PFSK-1 (cell line): ENCODE measurements around the gene CEP350.

Experiments used
- FOXP2 ChIP-seq: optimal IDR thresholded peaks from 2 replicates; pipeline ENCODE3; 2011; ENCODE audit warnings: borderline replicate concordance, control low read depth, inconsistent platforms; ENCODE audit not compliant: insufficient read depth; ENCODE audit errors: extremely low read length, extremely low read depth
- POLR2AphosphoS5 ChIP-seq: IDR thresholded peaks from 2 replicates; pipeline ENCODE4 v1.6.1; 2012; ENCODE audit warnings: low read depth, mild to moderate bottlenecking, control low read depth, low read length, moderate library complexity
- REST ChIP-seq, 2 experiments: IDR thresholded peaks; 2 replicates each; pipeline versions ENCODE4 v1.6.1 to v1.8.0; 2011 to 2012; ENCODE audit warnings: low read depth in 2 of 2, low read length in 2 of 2, control low read depth in 1 of 2, inconsistent platforms in 1 of 2, mild to moderate bottlenecking in 1 of 2, moderate library complexity in 1 of 2; ENCODE audit not compliant: insufficient read depth in 1 of 2
- SIN3A ChIP-seq: IDR thresholded peaks from 2 replicates; pipeline ENCODE4 v1.6.1; 2012; ENCODE audit warnings: mild to moderate bottlenecking, low read length, moderate library complexity, borderline replicate concordance; ENCODE audit not compliant: insufficient read depth
- TAF1 ChIP-seq: IDR thresholded peaks from 2 replicates; pipeline ENCODE4 v1.6.1; 2012; ENCODE audit warnings: low read length, control low read depth, borderline replicate concordance; ENCODE audit not compliant: insufficient read depth

- TF ChIP-seq TAF1 = no peak
- TF ChIP-seq REST (IDR thresholded peaks at IDR 0.05; ENCODE audit: insufficient read depth in 1 of 2, low read depth in 2 of 2, low read length in 2 of 2) = no peak
- TF ChIP-seq SIN3A = no peak
- TF ChIP-seq POLR2AphosphoS5 = no peak
- no peak for TF ChIP-seq FOXP2
Observed at GRCh38 chr1:179996099-179996498, 41.5 kb downstream of the CEP350 start.
